GM12865 (cell line): Measurements from ENCODE around the gene DUSP12.

ENCODE experiments used
- DNase-seq: peaks from one replicate; pipeline ENCODE4 v3.0.0; 2010; ENCODE audit warnings: low read depth
- H3K4me3 ChIP-seq: 2 replicates; pipeline ENCODE4 v1.5.1; 2011; ENCODE audit warnings: mild to moderate bottlenecking, low read depth, low read length, control low read depth
- TF ChIP-seq, protein P1 (sequence below): IDR thresholded peaks from 2 replicates; pipeline ENCODE4 v1.5.1; 2011; ENCODE audit warnings: low read length, control low read depth, low read depth, inconsistent platforms; ENCODE audit not compliant: insufficient read depth; ENCODE audit errors: missing control alignments

Gene DUSP12

DNA sequence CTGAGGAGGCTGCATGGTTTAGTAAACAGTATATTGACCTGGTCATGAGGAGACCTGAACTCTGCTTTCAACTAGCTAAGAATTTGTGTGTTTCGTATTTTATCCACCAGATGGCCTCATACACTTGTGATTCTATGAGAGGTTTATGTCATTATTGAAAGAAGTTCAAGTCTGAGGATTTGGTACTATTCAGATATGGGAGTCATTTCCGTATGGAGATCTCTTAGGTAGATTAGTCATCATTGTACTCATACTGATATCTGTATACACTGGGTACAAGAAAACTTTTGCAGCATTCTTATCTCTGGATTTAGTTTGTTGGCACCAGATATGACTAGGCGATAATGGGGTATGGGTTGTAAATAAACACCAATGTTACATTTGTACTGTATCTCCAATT, 43.2 kb downstream of the DUSP12 start:
- DNase-seq = peak; percentile 66
- TF ChIP-seq, protein P1, sequence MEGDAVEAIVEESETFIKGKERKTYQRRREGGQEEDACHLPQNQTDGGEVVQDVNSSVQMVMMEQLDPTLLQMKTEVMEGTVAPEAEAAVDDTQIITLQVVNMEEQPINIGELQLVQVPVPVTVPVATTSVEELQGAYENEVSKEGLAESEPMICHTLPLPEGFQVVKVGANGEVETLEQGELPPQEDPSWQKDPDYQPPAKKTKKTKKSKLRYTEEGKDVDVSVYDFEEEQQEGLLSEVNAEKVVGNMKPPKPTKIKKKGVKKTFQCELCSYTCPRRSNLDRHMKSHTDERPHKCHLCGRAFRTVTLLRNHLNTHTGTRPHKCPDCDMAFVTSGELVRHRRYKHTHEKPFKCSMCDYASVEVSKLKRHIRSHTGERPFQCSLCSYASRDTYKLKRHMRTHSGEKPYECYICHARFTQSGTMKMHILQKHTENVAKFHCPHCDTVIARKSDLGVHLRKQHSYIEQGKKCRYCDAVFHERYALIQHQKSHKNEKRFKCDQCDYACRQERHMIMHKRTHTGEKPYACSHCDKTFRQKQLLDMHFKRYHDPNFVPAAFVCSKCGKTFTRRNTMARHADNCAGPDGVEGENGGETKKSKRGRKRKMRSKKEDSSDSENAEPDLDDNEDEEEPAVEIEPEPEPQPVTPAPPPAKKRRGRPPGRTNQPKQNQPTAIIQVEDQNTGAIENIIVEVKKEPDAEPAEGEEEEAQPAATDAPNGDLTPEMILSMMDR = peak; percentile 41
- no peak overlapping the region for H3K4me3 ChIP-seq

GRCh38 chr1:161799792-161800191, 50.2 kb downstream of the DUSP12 start:
- TF ChIP-seq, protein P1 = no peak
- no peak overlapping the region for H3K4me3 ChIP-seq
- no peak for DNase-seq

DNA sequence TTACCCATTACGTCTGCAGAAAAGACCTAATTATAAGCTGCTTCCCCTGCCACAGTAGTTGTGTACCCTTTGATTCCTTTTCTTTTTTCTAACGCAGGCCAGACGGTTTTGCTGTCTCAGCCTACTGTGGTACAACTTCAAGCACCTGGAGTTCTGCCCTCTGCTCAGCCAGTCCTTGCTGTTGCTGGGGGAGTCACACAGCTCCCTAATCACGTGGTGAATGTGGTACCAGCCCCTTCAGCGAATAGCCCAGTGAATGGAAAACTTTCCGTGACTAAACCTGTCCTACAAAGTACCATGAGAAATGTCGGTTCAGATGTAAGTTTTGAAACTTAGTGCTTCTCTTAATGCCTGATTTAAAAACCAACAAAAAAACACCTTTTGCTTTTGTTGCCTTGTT, 52.4 kb downstream of the DUSP12 start:
- DNase-seq = no peak
- H3K4me3 ChIP-seq = no peak overlapping the region
- TF ChIP-seq, protein P1 = no peak

- TF ChIP-seq, protein P1 = no peak
- no peak overlapping the region for H3K4me3 ChIP-seq
- no peak for DNase-seq
Measured at GRCh38 chr1:161803181-161803580, 53.6 kb downstream of the DUSP12 start.

- no peak for DNase-seq
- TF ChIP-seq, protein P1 = no peak
- H3K4me3 ChIP-seq = no peak overlapping the region
Measured at GRCh38 chr1:161805399-161806197, 56.0 kb downstream of the DUSP12 start.
